H9 (cell line): Measurements from ENCODE around the gene LRMDA. TPM values are rescaled to one million over a fixed set of nuclear protein-coding genes. Genes with fewer than 3 reads are reported as not detected.

Experiments used
- DNase-seq: peaks from one replicate; pipeline ENCODE4 v3.0.0-alpha.2; 2017
- H2AFZ ChIP-seq: one replicate; pipeline ENCODE4 v1.6.1; 2013; ENCODE audit warnings: mild to moderate bottlenecking, low read length, control low read depth, moderate library complexity
- H2AK5ac ChIP-seq: 2 replicates; pipeline ENCODE4 v1.6.1; 2013; ENCODE audit warnings: low read length, control low read depth, mixed read lengths; ENCODE audit not compliant: insufficient read length
- H2BK120ac ChIP-seq: one replicate; pipeline ENCODE4 v1.6.1; 2013; ENCODE audit warnings: low read depth, mild to moderate bottlenecking, low read length, control low read depth, inconsistent platforms; ENCODE audit not compliant: poor library complexity, severe bottlenecking
- H2BK12ac ChIP-seq: 2 replicates; pipeline ENCODE4 v1.6.1; 2013; ENCODE audit warnings: low read length, control low read depth, mixed read lengths, low read depth; ENCODE audit not compliant: insufficient read length
- H2BK15ac ChIP-seq: 2 replicates; pipeline ENCODE4 v1.6.1; 2013; ENCODE audit warnings: low read depth, low read length, control low read depth
- H2BK20ac ChIP-seq: one replicate; pipeline ENCODE4 v1.6.1; 2013; ENCODE audit warnings: low read depth, mild to moderate bottlenecking, low read length, control low read depth, inconsistent platforms; ENCODE audit not compliant: poor library complexity, severe bottlenecking
- H2BK5ac ChIP-seq: 2 replicates; pipeline ENCODE4 v1.6.1; 2013; ENCODE audit warnings: low read length, control low read depth, mixed read lengths; ENCODE audit not compliant: insufficient read length
- H3K14ac ChIP-seq: 2 replicates; pipeline ENCODE4 v1.6.1; 2013; ENCODE audit warnings: low read length, control low read depth; ENCODE audit not compliant: insufficient read depth
- H3K18ac ChIP-seq: 2 replicates; pipeline ENCODE4 v1.6.1; 2013; ENCODE audit warnings: low read depth, mild to moderate bottlenecking, mixed read lengths, low read length, control low read depth; ENCODE audit not compliant: insufficient read length
- H3K23ac ChIP-seq: 2 replicates; pipeline ENCODE4 v1.6.1; 2013; ENCODE audit warnings: low read length, control low read depth, mixed read lengths, low read depth; ENCODE audit not compliant: insufficient read length
- H3K23me2 ChIP-seq: 2 replicates; pipeline ENCODE4 v1.6.1; 2013; ENCODE audit warnings: low read depth, mild to moderate bottlenecking, mixed read lengths, low read length, control low read depth; ENCODE audit not compliant: insufficient read length, poor library complexity, severe bottlenecking
- H3K27ac ChIP-seq: 2 replicates; pipeline ENCODE4 v1.5.1; 2013; ENCODE audit warnings: low read length, control low read depth, mixed read lengths, low read depth; ENCODE audit not compliant: insufficient read length
- H3K27me3 ChIP-seq: 2 replicates; pipeline ENCODE4 v1.6.1; 2013; ENCODE audit warnings: low read length, control low read depth, inconsistent platforms; ENCODE audit not compliant: insufficient read depth
- H3K4ac ChIP-seq: 2 replicates; pipeline ENCODE4 v1.6.1; 2013; ENCODE audit warnings: low read depth, mild to moderate bottlenecking, control low read depth, inconsistent platforms, low read length, moderate library complexity
- H3K4me1 ChIP-seq: 2 replicates; pipeline ENCODE4 v1.6.1; 2013; ENCODE audit warnings: low read length, control low read depth, inconsistent platforms; ENCODE audit not compliant: insufficient read depth
- H3K4me2 ChIP-seq: 2 replicates; pipeline ENCODE4 v1.6.1; 2013; ENCODE audit warnings: low read length, control low read depth, mixed read lengths; ENCODE audit not compliant: insufficient read length, insufficient read depth
- H3K56ac ChIP-seq: 2 replicates; pipeline ENCODE4 v1.6.1; 2013; ENCODE audit warnings: low read depth, mild to moderate bottlenecking, mixed read lengths, low read length, control low read depth; ENCODE audit not compliant: insufficient read length
- H3K79me1 ChIP-seq: 2 replicates; pipeline ENCODE4 v1.6.1; 2013; ENCODE audit warnings: low read depth, mild to moderate bottlenecking, moderate library complexity, low read length, control low read depth, inconsistent platforms; ENCODE audit not compliant: insufficient read depth, poor library complexity, severe bottlenecking
- H3K79me2 ChIP-seq: 2 replicates; pipeline ENCODE4 v1.6.1; 2013; ENCODE audit warnings: low read length, control low read depth, inconsistent platforms; ENCODE audit not compliant: insufficient read depth
- H3K9ac ChIP-seq: 2 replicates; pipeline ENCODE4 v1.6.1; 2013; ENCODE audit warnings: low read length, control low read depth, mixed read lengths; ENCODE audit not compliant: insufficient read length; ENCODE audit errors: extremely low read depth
- H3K9me3 ChIP-seq: one replicate; pipeline ENCODE4 v1.6.1; 2013; ENCODE audit warnings: low read depth, low read length, inconsistent platforms; ENCODE audit not compliant: control insufficient read depth
- H3T11ph ChIP-seq: one replicate; pipeline ENCODE4 v1.6.1; 2013; ENCODE audit warnings: mild to moderate bottlenecking, low read length, control low read depth, inconsistent platforms
- H4K20me1 ChIP-seq: one replicate; pipeline ENCODE4 v1.6.1; 2013; ENCODE audit not compliant: control insufficient read depth, insufficient read length, insufficient read depth
- H4K5ac ChIP-seq: 2 replicates; pipeline ENCODE4 v1.6.1; 2013; ENCODE audit warnings: low read depth, mild to moderate bottlenecking, mixed read lengths, low read length, control low read depth; ENCODE audit not compliant: insufficient read length
- H4K8ac ChIP-seq: replicated peaks from 2 replicates; pipeline ENCODE4 v1.6.1; 2013; ENCODE audit warnings: low read length, control low read depth, mixed read lengths, low read depth; ENCODE audit not compliant: insufficient read length
- H4K91ac ChIP-seq: 2 replicates; pipeline ENCODE4 v1.6.1; 2013; ENCODE audit warnings: low read depth, mild to moderate bottlenecking, moderate library complexity, mixed read lengths, low read length, control low read depth; ENCODE audit not compliant: insufficient read length
- H3K27ac Mint-ChIP-seq, 3 experiments: 2 replicates in 2 of 3; 3 replicates in 1 of 3; pipeline ENCODE4 v1.8.0; 2020 to 2021; ENCODE audit warnings: mixed read lengths in 3 of 3, mild to moderate bottlenecking in 1 of 3, moderate library complexity in 1 of 3
- H3K27me3 Mint-ChIP-seq: 2 replicates; pipeline ENCODE4 v1.8.0; 2021; ENCODE audit warnings: low read depth, mild to moderate bottlenecking, moderate library complexity, mixed read lengths
- H3K36me3 Mint-ChIP-seq, 3 experiments: 2 replicates in 2 of 3; 3 replicates in 1 of 3; pipeline ENCODE4 v1.8.0; 2020 to 2021; ENCODE audit warnings: low read depth in 3 of 3, mixed read lengths in 3 of 3; ENCODE audit not compliant: insufficient read depth in 1 of 3
- H3K4me1 Mint-ChIP-seq, 2 experiments: 2 replicates each; pipeline ENCODE4 v1.8.0; 2020; ENCODE audit warnings: mixed read lengths in 2 of 2
- H3K4me3 Mint-ChIP-seq, 2 experiments: 2 replicates in 1 of 2; 3 replicates in 1 of 2; pipeline ENCODE4 v1.8.0; 2020 to 2021; ENCODE audit warnings: mild to moderate bottlenecking in 2 of 2, mixed read lengths in 2 of 2, moderate library complexity in 1 of 2
- H3K9me3 Mint-ChIP-seq, 2 experiments: 2 replicates in 1 of 2; 3 replicates in 1 of 2; pipeline ENCODE4 v1.8.0; 2020; ENCODE audit warnings: mild to moderate bottlenecking in 2 of 2, mixed read lengths in 2 of 2, moderate library complexity in 1 of 2
- CTCF ChIP-seq: fragments of 200-600 bp; sonication (generic); conservative IDR thresholded peaks from 3 replicates; pipeline ENCODE4 v1.8.0; 2021; ENCODE audit warnings: antibody characterized with exemption, mild to moderate bottlenecking
- WGBS: extraction: QIAGEN DNeasy Blood & Tissue Kit; methylation state at CpG from one replicate; pipeline ENCODE4 v1.1.7; 2013; ENCODE audit warnings: missing lambda C conversion rate, low lambda C conversion rate, mixed read lengths; ENCODE audit not compliant: insufficient read length; ENCODE audit errors: extremely low coverage; 5-methylcytosine and 5-hydroxymethylcytosine counted together
- total RNA-seq: library from RNA; stranded (reverse); gene quantifications from 2 replicates; pipeline ENCODE4 v1.2.1, GENCODE V29; 2021

Gene LRMDA
- total RNA-seq, 1 experiment from 2014 or later = 1.8 TPM

- no peaks in the 10 kb centered on the region for H3K4me1 ChIP-seq
- H3K79me2 ChIP-seq = no peaks in the 10 kb centered on the region
- no peak overlapping the region for H2BK20ac ChIP-seq
- no peak for TF ChIP-seq CTCF
- H2AK5ac ChIP-seq = no peak overlapping the region
- no peak overlapping the region for H3K56ac ChIP-seq
- WGBS = no CpG with 5 or more reads among the region's 2 CpGs
- no peak overlapping the region for H4K8ac ChIP-seq
- H3K4me1 Mint-ChIP-seq = no peaks in the 10 kb centered on the region
- no peak overlapping the region for H2BK12ac ChIP-seq
- no peaks in the 10 kb centered on the region for H3K36me3 Mint-ChIP-seq
- H3K18ac ChIP-seq = no peak overlapping the region
- no peak overlapping the region for H3K14ac ChIP-seq
- no peaks in the 10 kb centered on the region for H3K9me3 ChIP-seq
- H3K4me2 ChIP-seq = no peak overlapping the region
- H3K9ac ChIP-seq = no peak overlapping the region
- no peak overlapping the region for H2AFZ ChIP-seq
- no peak overlapping the region for H4K5ac ChIP-seq
- no peak overlapping the region for H3T11ph ChIP-seq
- H3K23me2 ChIP-seq = no peaks in the 10 kb centered on the region
- no peak overlapping the region for H3K4me3 Mint-ChIP-seq
- H3K27ac Mint-ChIP-seq = no peak overlapping the region
- no peak overlapping the region for H3K4ac ChIP-seq
- no peaks in the 10 kb centered on the region for H4K20me1 ChIP-seq
- H2BK120ac ChIP-seq = no peak overlapping the region
- H3K79me1 ChIP-seq = no peaks in the 10 kb centered on the region
- H2BK15ac ChIP-seq = no peak overlapping the region
- no peak overlapping the region for H2BK5ac ChIP-seq
- DNase-seq = no peak
- no peaks in the 10 kb centered on the region for H3K27me3 ChIP-seq
- no peak overlapping the region for H3K27ac ChIP-seq
- H4K91ac ChIP-seq = no peak overlapping the region
- H3K23ac ChIP-seq = no peak overlapping the region
- H3K9me3 Mint-ChIP-seq = no peaks in the 10 kb centered on the region
- H3K27me3 Mint-ChIP-seq = no peaks in the 10 kb centered on the region
Observed at GRCh38 chr10:76451911-76452310, 1020.5 kb downstream of the LRMDA start.
